ENCODE data around the gene THOC5. TPM values are rescaled to one million over a fixed set of nuclear protein-coding genes. Genes with fewer than 3 reads are reported as not detected.
"Not testable (repeated sequence)": the region's sequence is repeated elsewhere in the genome, so short reads cannot be mapped to it uniquely, and the experiment has no call there.

The THOC5 gene
- total RNA-seq, 1 donor from 2014 or later: 69.0 TPM

- Mint-ChIP-seq H3K36me3 (ENCODE audit: low read depth) (no peaks in the 10 kb centered on the region), H3K9me3 (no peaks in the 10 kb centered on the region), H3K4me3 (no peak overlapping the region), H3K27me3 (ENCODE audit: insufficient read depth) (peaks cover 2% of the 10 kb centered on the region), H3K4me1 (ENCODE audit: low read depth) (peaks cover 13% of the 10 kb centered on the region), H3K27ac (no peak overlapping the region)
- intact Hi-C loops (cut with micrococcal nuclease): no loop called here
- DNase-seq (ENCODE audit: low spot score): no peak
Observed at GRCh38 chr22:29578462-29579200, 25.1 kb upstream of the THOC5 start.

- no peak for DNase-seq (ENCODE audit: low spot score)
- intact Hi-C loops (cut with micrococcal nuclease): no loop called here
- peaks cover 2% of the 10 kb centered on the region for H3K4me1 Mint-ChIP-seq (ENCODE audit: low read depth)
- H3K9me3 Mint-ChIP-seq: no peaks in the 10 kb centered on the region
- no peaks in the 10 kb centered on the region for H3K27me3 Mint-ChIP-seq (ENCODE audit: insufficient read depth)
- H3K36me3 Mint-ChIP-seq (ENCODE audit: low read depth): no peaks in the 10 kb centered on the region
- H3K4me3 Mint-ChIP-seq: no peak overlapping the region
- no peak overlapping the region for H3K27ac Mint-ChIP-seq
Observed at GRCh38 chr22:29574762-29575450, 21.3 kb upstream of the THOC5 start.

GRCh38 chr22:29570912-29571549 lies 17.5 kb upstream of the THOC5 start:
- Mint-ChIP-seq H3K27me3 (ENCODE audit: insufficient read depth) (no peaks in the 10 kb centered on the region), H3K27ac (no peak overlapping the region), H3K36me3 (ENCODE audit: low read depth) (no peaks in the 10 kb centered on the region), H3K9me3 (no peaks in the 10 kb centered on the region), H3K4me3 (no peak overlapping the region), H3K4me1 (ENCODE audit: low read depth) (no peaks in the 10 kb centered on the region)
- no peak for DNase-seq (ENCODE audit: low spot score)
- intact Hi-C loops (cut with micrococcal nuclease): no loop called here

- intact Hi-C loops (cut with micrococcal nuclease): no loop called here
- Mint-ChIP-seq H3K36me3 (ENCODE audit: low read depth) (no peaks in the 10 kb centered on the region), H3K9me3 (no peaks in the 10 kb centered on the region), H3K27me3 (ENCODE audit: insufficient read depth) (no peaks in the 10 kb centered on the region), H3K4me3 (no peak overlapping the region), H3K27ac (peak overlapping the region; percentile 16), H3K4me1 (ENCODE audit: low read depth) (no peaks in the 10 kb centered on the region)
- DNase-seq (ENCODE audit: low spot score): no peak
Observed at GRCh38 chr22:29570456-29570855, 16.9 kb upstream of the THOC5 start.

GRCh38 chr22:29569011-29569678 lies 15.6 kb upstream of the THOC5 start:
- no peaks in the 10 kb centered on the region for H3K27me3 Mint-ChIP-seq (ENCODE audit: insufficient read depth)

GRCh38 chr22:29567338-29567737 lies 13.8 kb upstream of the THOC5 start:
- Mint-ChIP-seq H3K4me3 (no peak overlapping the region), H3K27ac (no peak overlapping the region), H3K36me3 (ENCODE audit: low read depth) (peaks cover 3% of the 10 kb centered on the region), H3K4me1 (ENCODE audit: low read depth) (no peaks in the 10 kb centered on the region), H3K27me3 (ENCODE audit: insufficient read depth) (no peaks in the 10 kb centered on the region), H3K9me3 (no peaks in the 10 kb centered on the region)
- intact Hi-C loops (cut with micrococcal nuclease): no loop called here
- no peak for DNase-seq (ENCODE audit: low spot score)

More at GRCh38 chr22:29569011-29569678, 15.6 kb upstream of the THOC5 start:
- Mint-ChIP-seq H3K4me3 (no peak overlapping the region), H3K27ac (no peak overlapping the region), H3K36me3 (ENCODE audit: low read depth) (peaks cover 2% of the 10 kb centered on the region), H3K9me3 (no peaks in the 10 kb centered on the region), H3K4me1 (ENCODE audit: low read depth) (no peaks in the 10 kb centered on the region)
- DNase-seq (ENCODE audit: low spot score): no peak
- intact Hi-C loops (cut with micrococcal nuclease): no loop called here

GRCh38 chr22:29566513-29566912 lies 13.0 kb upstream of the THOC5 start:
- H3K4me1 Mint-ChIP-seq (ENCODE audit: low read depth); H3K27ac Mint-ChIP-seq; intact Hi-C loops (cut with micrococcal nuclease); H3K4me3 Mint-ChIP-seq; H3K9me3 Mint-ChIP-seq; H3K27me3 Mint-ChIP-seq (ENCODE audit: insufficient read depth); H3K36me3 Mint-ChIP-seq (ENCODE audit: low read depth); DNase-seq (ENCODE audit: low spot score): not testable (repeated sequence)

GRCh38 chr22:29563652-29564460 lies 10.3 kb upstream of the THOC5 start:
- intact Hi-C loops (cut with micrococcal nuclease): no loop called here
- DNase-seq (ENCODE audit: low spot score): no peak
- Mint-ChIP-seq H3K4me1 (ENCODE audit: low read depth) (no peaks in the 10 kb centered on the region), H3K27me3 (ENCODE audit: insufficient read depth) (no peaks in the 10 kb centered on the region), H3K36me3 (ENCODE audit: low read depth) (peaks cover 11% of the 10 kb centered on the region), H3K4me3 (no peak overlapping the region), H3K27ac (no peak overlapping the region), H3K9me3 (no peaks in the 10 kb centered on the region)

- Mint-ChIP-seq H3K9me3 (no peaks in the 10 kb centered on the region), H3K4me3 (no peak overlapping the region), H3K4me1 (ENCODE audit: low read depth) (no peaks in the 10 kb centered on the region), H3K27ac (peak overlapping the region; percentile 20), H3K27me3 (ENCODE audit: insufficient read depth) (no peaks in the 10 kb centered on the region), H3K36me3 (ENCODE audit: low read depth) (peaks cover 15% of the 10 kb centered on the region)
- intact Hi-C loops (cut with micrococcal nuclease): loop anchor here (10.0 kb wide), 1 partner anchor 865 kb away; the partner anchor contains the start of gene MTFP1
- no peak for DNase-seq (ENCODE audit: low spot score)
Observed at GRCh38 chr22:29559853-29560252, 6.3 kb upstream of the THOC5 start.

- intact Hi-C loops (cut with micrococcal nuclease): loop anchor here (10.0 kb wide), 1 partner anchor 866 kb away; the partner anchor contains the start of gene MTFP1
- no peaks in the 10 kb centered on the region for H3K4me1 Mint-ChIP-seq (ENCODE audit: low read depth)
- DNase-seq (ENCODE audit: low spot score): no peak
- no peaks in the 10 kb centered on the region for H3K27me3 Mint-ChIP-seq (ENCODE audit: insufficient read depth)
- H3K36me3 Mint-ChIP-seq (ENCODE audit: low read depth): peaks cover 13% of the 10 kb centered on the region
- no peak overlapping the region for H3K27ac Mint-ChIP-seq
- H3K9me3 Mint-ChIP-seq: no peaks in the 10 kb centered on the region
- H3K4me3 Mint-ChIP-seq: no peak overlapping the region
Observed at GRCh38 chr22:29559030-29559429, 5.5 kb upstream of the THOC5 start.

- DNase-seq (ENCODE audit: low spot score): no peak
- intact Hi-C loops (cut with micrococcal nuclease): loop anchor here (10.0 kb wide), 1 partner anchor 870 kb away; the partner anchor contains the start of gene MTFP1
- Mint-ChIP-seq H3K27me3 (ENCODE audit: insufficient read depth) (no peaks in the 10 kb centered on the region), H3K36me3 (ENCODE audit: low read depth) (peaks cover 19% of the 10 kb centered on the region), H3K9me3 (no peaks in the 10 kb centered on the region), H3K4me3 (peak overlapping the region; percentile 17), H3K4me1 (ENCODE audit: low read depth) (peaks cover 12% of the 10 kb centered on the region), H3K27ac (no peak overlapping the region)
Observed at GRCh38 chr22:29555065-29555644, 1.6 kb upstream of the THOC5 start.

- not testable (repeated sequence) for H3K9me3 Mint-ChIP-seq; DNase-seq (ENCODE audit: low spot score); H3K27me3 Mint-ChIP-seq (ENCODE audit: insufficient read depth)
- peaks cover 23% of the 10 kb centered on the region for H3K4me1 Mint-ChIP-seq (ENCODE audit: low read depth)
- intact Hi-C loops (cut with micrococcal nuclease): loop anchor here (10.0 kb wide), 1 partner anchor 872 kb away; the partner anchor contains the start of gene MTFP1
- peak overlapping the region; percentile 93 for H3K4me3 Mint-ChIP-seq
- peak overlapping the region; percentile 86 for H3K27ac Mint-ChIP-seq
- H3K36me3 Mint-ChIP-seq (ENCODE audit: low read depth): peaks cover 26% of the 10 kb centered on the region
Observed at GRCh38 chr22:29552357-29552756, 1.2 kb downstream of the THOC5 start.
